GM23338 (cell line): ENCODE data around the gene ZDHHC17. TPM values are rescaled to one million over a fixed set of nuclear protein-coding genes. Genes with fewer than 3 reads are reported as not detected.

Source experiments
- ATAC-seq: fragments of 200-7000 bp; cut with Tn5 transposase; 3 replicates; pipeline ENCODE4 v1.9.1; 2020
- DNase-seq: peaks from one replicate; pipeline ENCODE4 v3.0.0-alpha.2; 2015; ENCODE audit warnings: low spot score
- H2AFZ ChIP-seq: fragments of 200-600 bp; sonication (generic); 2 replicates; pipeline ENCODE4 v1.8.0; 2016; ENCODE audit warnings: antibody characterized with exemption, mild to moderate bottlenecking, moderate library complexity
- H3F3A ChIP-seq: fragments of 200-600 bp; sonication (generic); replicated peaks from 2 replicates; pipeline ENCODE4 v1.8.0; 2017; ENCODE audit warnings: antibody characterized with exemption, mixed run types, low read depth
- H3K27ac ChIP-seq: fragments of 200-600 bp; sonication (generic); 2 replicates; pipeline ENCODE4 v1.6.1; 2016; ENCODE audit warnings: low read depth
- H3K27me3 ChIP-seq: fragments of 200-600 bp; sonication (generic); 2 replicates; pipeline ENCODE4 v1.8.0; 2016; ENCODE audit warnings: mild to moderate bottlenecking, mixed run types, moderate library complexity; ENCODE audit not compliant: insufficient read depth
- H3K36me3 ChIP-seq: fragments of 200-600 bp; sonication (generic); 2 replicates; pipeline ENCODE4 v1.8.0; 2016; ENCODE audit warnings: mild to moderate bottlenecking; ENCODE audit not compliant: insufficient read depth
- H3K4me1 ChIP-seq: fragments of 200-600 bp; sonication (generic); 2 replicates; pipeline ENCODE4 v1.8.0; 2016; ENCODE audit warnings: mild to moderate bottlenecking, moderate library complexity; ENCODE audit not compliant: insufficient read depth
- H3K4me2 ChIP-seq: fragments of 200-600 bp; sonication (generic); 2 replicates; pipeline ENCODE4 v1.7.1; 2017; ENCODE audit warnings: mixed run types
- H3K4me3 ChIP-seq: fragments of 200-600 bp; sonication (generic); 2 replicates; pipeline ENCODE4 v1.6.1; 2016; ENCODE audit warnings: mixed run types
- H3K79me2 ChIP-seq: fragments of 200-600 bp; sonication (generic); replicated peaks from 2 replicates; pipeline ENCODE4 v1.8.0; 2017; ENCODE audit warnings: mild to moderate bottlenecking; ENCODE audit not compliant: insufficient read depth
- H3K9me2 ChIP-seq: fragments of 200-600 bp; sonication (generic); 2 replicates; pipeline ENCODE4 v1.8.0; 2017; ENCODE audit not compliant: insufficient read depth
- H4K20me1 ChIP-seq: fragments of 200-600 bp; sonication (generic); replicated peaks from 2 replicates; pipeline ENCODE4 v1.8.0; 2017; ENCODE audit warnings: mild to moderate bottlenecking; ENCODE audit not compliant: insufficient read depth
- H3K27ac Mint-ChIP-seq: 2 replicates; pipeline ENCODE4 v1.8.0; 2020; ENCODE audit warnings: inconsistent platforms, mild to moderate bottlenecking, moderate library complexity, mixed read lengths
- H3K27me3 Mint-ChIP-seq: 3 replicates; pipeline ENCODE4 v1.8.0; 2022; ENCODE audit warnings: low read depth, mild to moderate bottlenecking, moderate library complexity, mixed read lengths, inconsistent platforms; ENCODE audit not compliant: insufficient read depth, poor library complexity
- H3K36me3 Mint-ChIP-seq: 3 replicates; pipeline ENCODE4 v1.8.0; 2021; ENCODE audit warnings: low read depth, mild to moderate bottlenecking, inconsistent platforms, moderate library complexity, mixed read lengths
- H3K4me1 Mint-ChIP-seq: 3 replicates; pipeline ENCODE4 v1.8.0; 2020; ENCODE audit warnings: mild to moderate bottlenecking, inconsistent platforms, mixed read lengths
- H3K4me3 Mint-ChIP-seq: 3 replicates; pipeline ENCODE4 v1.8.0; 2021; ENCODE audit warnings: moderate library complexity, mild to moderate bottlenecking, inconsistent platforms, mixed read lengths
- H3K9me3 Mint-ChIP-seq: 3 replicates; pipeline ENCODE4 v1.8.0; 2020; ENCODE audit warnings: moderate library complexity, mild to moderate bottlenecking, inconsistent platforms, mixed read lengths
- CREB1 ChIP-seq: fragments of 250-450 bp; sonication (Bioruptor Pico); IDR thresholded peaks from 2 replicates; pipeline ENCODE4 v1.5.0; 2020; ENCODE audit warnings: low read depth, mild to moderate bottlenecking, moderate library complexity
- EZH2 ChIP-seq: fragments of 200-600 bp; sonication (generic); IDR thresholded peaks from one replicate; pipeline ENCODE4 v1.8.0; 2017; ENCODE audit warnings: antibody characterized with exemption, mild to moderate bottlenecking, low read depth; ENCODE audit not compliant: unreplicated experiment
- EZH2phosphoT487 ChIP-seq: fragments of 200-600 bp; sonication (generic); IDR thresholded peaks from one replicate; pipeline ENCODE4 v1.8.1; 2018; ENCODE audit warnings: antibody characterized with exemption; ENCODE audit not compliant: unreplicated experiment
- JUNB ChIP-seq: IDR thresholded peaks from one replicate; pipeline ENCODE4 v1.6.1; 2016; ENCODE audit warnings: antibody characterized with exemption; ENCODE audit not compliant: unreplicated experiment
- NANOG ChIP-seq: IDR thresholded peaks from 2 replicates; pipeline ENCODE4 v1.6.1; 2016; ENCODE audit warnings: antibody characterized with exemption, borderline replicate concordance
- POLR2AphosphoS5 ChIP-seq: IDR thresholded peaks from 2 replicates; pipeline ENCODE4 v1.6.1; 2016; ENCODE audit warnings: antibody characterized with exemption, low read depth
- STAT1 ChIP-seq: IDR thresholded peaks from one replicate; pipeline ENCODE4 v1.6.1; 2016; ENCODE audit warnings: antibody characterized with exemption; ENCODE audit not compliant: unreplicated experiment
- ZNF114 ChIP-seq: fragments of 250-450 bp; sonication (Bioruptor Pico); IDR thresholded peaks from 2 replicates; pipeline ENCODE4 v1.5.0; 2020; ENCODE audit warnings: mild to moderate bottlenecking, moderate library complexity
- ZNF331 ChIP-seq: fragments of 250-450 bp; sonication (Bioruptor Pico); IDR thresholded peaks from 2 replicates; pipeline ENCODE4 v1.5.0; 2020; ENCODE audit warnings: low read depth, mild to moderate bottlenecking, moderate library complexity
- polyA plus RNA-seq: library from polyadenylated mRNA; unstranded; fragments of >200 nt; fragmentation: Nextera tagmentation; extraction: Ambion mirVana; gene quantifications from 2 replicates; pipeline ENCODE4 v1.2.1, GENCODE V29; 2016
- total RNA-seq: library from RNA; depleted of rRNA; stranded (reverse); fragments of >200 nt; shearing (Covaris generic); gene quantifications from 2 replicates; pipeline ENCODE4 v1.2.3, GENCODE V29; 2014
- TF ChIP-seq, protein P1 (sequence below): fragments of 250-450 bp; sonication (Bioruptor Pico); IDR thresholded peaks from 2 replicates; pipeline ENCODE4 v1.5.0; 2020; ENCODE audit warnings: mild to moderate bottlenecking, moderate library complexity
- TF ChIP-seq, protein P2 (sequence below): IDR thresholded peaks from 2 replicates; pipeline ENCODE4 v1.6.1; 2016; ENCODE audit warnings: antibody characterized with exemption
- TF ChIP-seq, protein P3 (sequence below): IDR thresholded peaks from one replicate; pipeline ENCODE4 v1.6.1; 2018; ENCODE audit warnings: antibody characterized with exemption; ENCODE audit not compliant: unreplicated experiment

The ZDHHC17 gene
- total and polyA plus RNA-seq, 2 experiments from 2014 or later = 15.7 to 43.5 TPM

DNA sequence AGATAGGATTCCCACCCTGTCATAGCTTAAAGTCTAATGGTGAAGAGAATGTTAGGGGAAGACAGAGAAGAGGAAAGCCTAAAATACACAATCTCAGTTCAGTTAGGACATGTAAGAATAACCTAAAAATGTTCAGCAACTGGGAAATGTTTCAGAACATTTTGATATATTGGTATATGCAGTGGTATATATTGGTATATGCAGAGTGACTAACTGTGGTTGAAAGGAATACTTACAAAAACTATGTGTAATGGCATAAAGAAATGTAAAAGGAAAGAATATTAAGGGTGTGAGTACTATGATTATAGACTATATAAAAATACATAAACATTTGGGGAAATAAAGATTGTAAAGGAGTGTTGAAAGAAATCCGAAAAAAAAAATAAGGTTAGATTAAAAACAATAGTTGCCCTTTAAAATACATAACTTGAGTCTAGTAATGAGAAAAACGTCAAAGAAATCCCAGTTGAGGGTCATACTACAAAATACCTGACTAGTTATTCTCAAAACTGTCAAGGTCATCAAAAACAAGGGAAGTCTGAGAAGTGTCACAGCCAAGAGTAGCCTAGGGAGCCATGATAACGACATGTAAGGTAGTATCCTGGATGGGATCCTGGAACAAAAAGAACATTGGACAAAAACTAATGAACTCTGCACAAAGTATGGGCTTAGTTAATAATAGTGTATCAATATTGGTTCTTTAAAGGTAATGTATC is 25.6 kb downstream of the ZDHHC17 start:
- no peak for DNase-seq
- H4K20me1 ChIP-seq = no peaks in the 10 kb centered on the region; the same call in 1 of the 2 replicates
- Mint-ChIP-seq H3K27me3 (no peaks in the 10 kb centered on the region), H3K27ac (no peak overlapping the region), H3K9me3 (no peaks in the 10 kb centered on the region), H3K36me3 (peaks cover 9% of the 10 kb centered on the region; the same call in 2 of the 3 replicates), H3K4me3 (no peak overlapping the region), H3K4me1 (peaks cover 12% of the 10 kb centered on the region; the same call in 2 of the 3 replicates)
- no peak overlapping the region for H2AFZ ChIP-seq
- H3K36me3 ChIP-seq = no peaks in the 10 kb centered on the region
- no peaks in the 10 kb centered on the region for H3F3A ChIP-seq
- H3K79me2 ChIP-seq = peaks cover 86% of the 10 kb centered on the region
- H3K4me3 ChIP-seq = no peak overlapping the region
- H3K4me2 ChIP-seq = no peak overlapping the region
- ATAC-seq = no peak
- no peaks in the 10 kb centered on the region for H3K9me2 ChIP-seq
- H3K27ac ChIP-seq = 0 out of 2 replicates have a peak overlapping the region, but pooled peaks have one; percentile 2
- H3K4me1 ChIP-seq = no peaks in the 10 kb centered on the region
- TF ChIP-seq NANOG = no peak
- TF ChIP-seq STAT1 = no peak
- TF ChIP-seq, protein P1, sequence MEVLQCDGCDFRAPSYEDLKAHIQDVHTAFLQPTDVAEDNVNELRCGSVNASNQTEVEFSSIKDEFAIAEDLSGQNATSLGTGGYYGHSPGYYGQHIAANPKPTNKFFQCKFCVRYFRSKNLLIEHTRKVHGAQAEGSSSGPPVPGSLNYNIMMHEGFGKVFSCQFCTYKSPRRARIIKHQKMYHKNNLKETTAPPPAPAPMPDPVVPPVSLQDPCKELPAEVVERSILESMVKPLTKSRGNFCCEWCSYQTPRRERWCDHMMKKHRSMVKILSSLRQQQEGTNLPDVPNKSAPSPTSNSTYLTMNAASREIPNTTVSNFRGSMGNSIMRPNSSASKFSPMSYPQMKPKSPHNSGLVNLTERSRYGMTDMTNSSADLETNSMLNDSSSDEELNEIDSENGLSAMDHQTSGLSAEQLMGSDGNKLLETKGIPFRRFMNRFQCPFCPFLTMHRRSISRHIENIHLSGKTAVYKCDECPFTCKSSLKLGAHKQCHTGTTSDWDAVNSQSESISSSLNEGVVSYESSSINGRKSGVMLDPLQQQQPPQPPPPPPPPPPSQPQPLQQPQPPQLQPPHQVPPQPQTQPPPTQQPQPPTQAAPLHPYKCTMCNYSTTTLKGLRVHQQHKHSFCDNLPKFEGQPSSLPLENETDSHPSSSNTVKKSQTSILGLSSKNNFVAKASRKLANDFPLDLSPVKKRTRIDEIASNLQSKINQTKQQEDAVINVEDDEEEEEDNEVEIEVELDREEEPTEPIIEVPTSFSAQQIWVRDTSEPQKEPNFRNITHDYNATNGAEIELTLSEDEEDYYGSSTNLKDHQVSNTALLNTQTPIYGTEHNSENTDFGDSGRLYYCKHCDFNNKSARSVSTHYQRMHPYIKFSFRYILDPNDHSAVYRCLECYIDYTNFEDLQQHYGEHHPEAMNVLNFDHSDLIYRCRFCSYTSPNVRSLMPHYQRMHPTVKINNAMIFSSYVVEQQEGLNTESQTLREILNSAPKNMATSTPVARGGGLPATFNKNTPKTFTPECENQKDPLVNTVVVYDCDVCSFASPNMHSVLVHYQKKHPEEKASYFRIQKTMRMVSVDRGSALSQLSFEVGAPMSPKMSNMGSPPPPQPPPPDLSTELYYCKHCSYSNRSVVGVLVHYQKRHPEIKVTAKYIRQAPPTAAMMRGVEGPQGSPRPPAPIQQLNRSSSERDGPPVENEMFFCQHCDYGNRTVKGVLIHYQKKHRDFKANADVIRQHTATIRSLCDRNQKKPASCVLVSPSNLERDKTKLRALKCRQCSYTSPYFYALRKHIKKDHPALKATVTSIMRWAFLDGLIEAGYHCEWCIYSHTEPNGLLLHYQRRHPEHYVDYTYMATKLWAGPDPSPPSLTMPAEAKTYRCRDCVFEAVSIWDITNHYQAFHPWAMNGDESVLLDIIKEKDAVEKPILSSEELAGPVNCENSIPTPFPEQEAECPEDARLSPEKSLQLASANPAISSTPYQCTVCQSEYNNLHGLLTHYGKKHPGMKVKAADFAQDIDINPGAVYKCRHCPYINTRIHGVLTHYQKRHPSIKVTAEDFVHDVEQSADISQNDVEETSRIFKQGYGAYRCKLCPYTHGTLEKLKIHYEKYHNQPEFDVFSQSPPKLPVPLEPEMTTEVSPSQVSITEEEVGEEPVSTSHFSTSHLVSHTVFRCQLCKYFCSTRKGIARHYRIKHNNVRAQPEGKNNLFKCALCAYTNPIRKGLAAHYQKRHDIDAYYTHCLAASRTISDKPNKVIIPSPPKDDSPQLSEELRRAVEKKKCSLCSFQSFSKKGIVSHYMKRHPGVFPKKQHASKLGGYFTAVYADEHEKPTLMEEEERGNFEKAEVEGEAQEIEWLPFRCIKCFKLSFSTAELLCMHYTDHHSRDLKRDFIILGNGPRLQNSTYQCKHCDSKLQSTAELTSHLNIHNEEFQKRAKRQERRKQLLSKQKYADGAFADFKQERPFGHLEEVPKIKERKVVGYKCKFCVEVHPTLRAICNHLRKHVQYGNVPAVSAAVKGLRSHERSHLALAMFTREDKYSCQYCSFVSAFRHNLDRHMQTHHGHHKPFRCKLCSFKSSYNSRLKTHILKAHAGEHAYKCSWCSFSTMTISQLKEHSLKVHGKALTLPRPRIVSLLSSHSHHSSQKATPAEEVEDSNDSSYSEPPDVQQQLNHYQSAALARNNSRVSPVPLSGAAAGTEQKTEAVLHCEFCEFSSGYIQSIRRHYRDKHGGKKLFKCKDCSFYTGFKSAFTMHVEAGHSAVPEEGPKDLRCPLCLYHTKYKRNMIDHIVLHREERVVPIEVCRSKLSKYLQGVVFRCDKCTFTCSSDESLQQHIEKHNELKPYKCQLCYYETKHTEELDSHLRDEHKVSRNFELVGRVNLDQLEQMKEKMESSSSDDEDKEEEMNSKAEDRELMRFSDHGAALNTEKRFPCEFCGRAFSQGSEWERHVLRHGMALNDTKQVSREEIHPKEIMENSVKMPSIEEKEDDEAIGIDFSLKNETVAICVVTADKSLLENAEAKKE (CRISPR knock-in tag) = no peak
- no peak for TF ChIP-seq POLR2AphosphoS5
- TF ChIP-seq, protein P2, sequence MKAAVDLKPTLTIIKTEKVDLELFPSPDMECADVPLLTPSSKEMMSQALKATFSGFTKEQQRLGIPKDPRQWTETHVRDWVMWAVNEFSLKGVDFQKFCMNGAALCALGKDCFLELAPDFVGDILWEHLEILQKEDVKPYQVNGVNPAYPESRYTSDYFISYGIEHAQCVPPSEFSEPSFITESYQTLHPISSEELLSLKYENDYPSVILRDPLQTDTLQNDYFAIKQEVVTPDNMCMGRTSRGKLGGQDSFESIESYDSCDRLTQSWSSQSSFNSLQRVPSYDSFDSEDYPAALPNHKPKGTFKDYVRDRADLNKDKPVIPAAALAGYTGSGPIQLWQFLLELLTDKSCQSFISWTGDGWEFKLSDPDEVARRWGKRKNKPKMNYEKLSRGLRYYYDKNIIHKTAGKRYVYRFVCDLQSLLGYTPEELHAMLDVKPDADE = no peak
- no peak for TF ChIP-seq ZNF114 (CRISPR knock-in tag)
- no peak for TF ChIP-seq EZH2
- TF ChIP-seq CREB1 (CRISPR knock-in tag) = no peak
- TF ChIP-seq JUNB = no peak
- no peak for TF ChIP-seq EZH2phosphoT487
- TF ChIP-seq, protein P3, sequence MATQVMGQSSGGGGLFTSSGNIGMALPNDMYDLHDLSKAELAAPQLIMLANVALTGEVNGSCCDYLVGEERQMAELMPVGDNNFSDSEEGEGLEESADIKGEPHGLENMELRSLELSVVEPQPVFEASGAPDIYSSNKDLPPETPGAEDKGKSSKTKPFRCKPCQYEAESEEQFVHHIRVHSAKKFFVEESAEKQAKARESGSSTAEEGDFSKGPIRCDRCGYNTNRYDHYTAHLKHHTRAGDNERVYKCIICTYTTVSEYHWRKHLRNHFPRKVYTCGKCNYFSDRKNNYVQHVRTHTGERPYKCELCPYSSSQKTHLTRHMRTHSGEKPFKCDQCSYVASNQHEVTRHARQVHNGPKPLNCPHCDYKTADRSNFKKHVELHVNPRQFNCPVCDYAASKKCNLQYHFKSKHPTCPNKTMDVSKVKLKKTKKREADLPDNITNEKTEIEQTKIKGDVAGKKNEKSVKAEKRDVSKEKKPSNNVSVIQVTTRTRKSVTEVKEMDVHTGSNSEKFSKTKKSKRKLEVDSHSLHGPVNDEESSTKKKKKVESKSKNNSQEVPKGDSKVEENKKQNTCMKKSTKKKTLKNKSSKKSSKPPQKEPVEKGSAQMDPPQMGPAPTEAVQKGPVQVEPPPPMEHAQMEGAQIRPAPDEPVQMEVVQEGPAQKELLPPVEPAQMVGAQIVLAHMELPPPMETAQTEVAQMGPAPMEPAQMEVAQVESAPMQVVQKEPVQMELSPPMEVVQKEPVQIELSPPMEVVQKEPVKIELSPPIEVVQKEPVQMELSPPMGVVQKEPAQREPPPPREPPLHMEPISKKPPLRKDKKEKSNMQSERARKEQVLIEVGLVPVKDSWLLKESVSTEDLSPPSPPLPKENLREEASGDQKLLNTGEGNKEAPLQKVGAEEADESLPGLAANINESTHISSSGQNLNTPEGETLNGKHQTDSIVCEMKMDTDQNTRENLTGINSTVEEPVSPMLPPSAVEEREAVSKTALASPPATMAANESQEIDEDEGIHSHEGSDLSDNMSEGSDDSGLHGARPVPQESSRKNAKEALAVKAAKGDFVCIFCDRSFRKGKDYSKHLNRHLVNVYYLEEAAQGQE = no peak
- TF ChIP-seq ZNF331 = no peak
- H3K27me3 ChIP-seq = no peaks in the 10 kb centered on the region
